K562 (cell line): ENCODE measurements around the gene RMND5B. TPM values are rescaled to one million over a fixed set of nuclear protein-coding genes. Genes with fewer than 3 reads are reported as not detected.

Experiments used
- ATF3 ChIP-seq, 2 experiments: fragments of 450-650 bp in 1 of 2; sonication (generic) in 1 of 2; formaldehyde crosslinking in 1 of 2; IDR thresholded peaks in 1 of 2; conservative IDR thresholded peaks in 1 of 2; 2 replicates each; pipeline versions ENCODE4 v1.6.1 to v1.8.1; 2016 to 2023; ENCODE audit warnings: mild to moderate bottlenecking in 2 of 2, moderate library complexity in 2 of 2, inconsistent platforms in 1 of 2, missing genetic modification reagents in 1 of 2
- EP300 ChIP-seq: IDR thresholded peaks from 2 replicates; pipeline ENCODE4 v1.6.1; 2012; ENCODE audit warnings: low read length, improper control_type of control experiment
- HDGF ChIP-seq: fragments of 450-650 bp; IDR thresholded peaks from 2 replicates; pipeline ENCODE4 v1.6.1; 2016
- HOMEZ ChIP-seq: fragments of 250-450 bp; sonication (Bioruptor Pico); IDR thresholded peaks from 2 replicates; pipeline ENCODE4 v1.4.0; 2020; ENCODE audit warnings: mild to moderate bottlenecking, moderate library complexity
- RAD51 ChIP-seq: fragments of 450-650 bp; IDR thresholded peaks from 2 replicates; pipeline ENCODE4 v1.7.1; 2016; ENCODE audit warnings: low read depth, mild to moderate bottlenecking, borderline replicate concordance
- SMAD4 ChIP-seq: fragments of 250-450 bp; sonication (Bioruptor Pico); conservative IDR thresholded peaks from 2 replicates; pipeline ENCODE4 v1.8.0; 2021; ENCODE audit warnings: inconsistent platforms, mild to moderate bottlenecking, moderate library complexity
- TFE3 ChIP-seq: fragments of 450-650 bp; formaldehyde crosslinking; IDR thresholded peaks from 2 replicates; pipeline ENCODE4 v1.4.0; 2020; ENCODE audit warnings: mild to moderate bottlenecking, mixed read lengths
- ZBTB11 ChIP-seq, 3 experiments: fragments of 200-800 bp in 1 of 3; fragments of 250-450 bp in 1 of 3; fragments of 450-650 bp in 1 of 3; sonication (Bioruptor Pico) in 1 of 3; sonication (Bioruptor generic) in 1 of 3; formaldehyde crosslinking in 1 of 3; IDR thresholded peaks; 2 replicates each; pipeline versions ENCODE4 v1.6.1 to v1.8.0; 2016 to 2022; ENCODE audit warnings: mild to moderate bottlenecking in 2 of 3, missing genetic modification characterization in 2 of 3, missing compliant biosample characterization in 1 of 3, moderate library complexity in 1 of 3
- polyA plus RNA-seq, 8 experiments: library from polyadenylated mRNA; depleted of rRNA in 4 of 8; stranded (reverse) in 5 of 8; unstranded in 3 of 8; fragments of >200 nt; fragmentation: Nextera tagmentation in 2 of 8; fragmentation: Illumina TruSeq in 1 of 8; extraction: Ambion mirVana in 2 of 8; extraction: Trizol in 1 of 8; gene quantifications; 2 replicates each; pipeline versions ENCODE4 v1.2.1 to v1.2.3, GENCODE V29; 2011 to 2014; ENCODE audit warnings: inconsistent platforms in 1 of 8, missing spikeins in 1 of 8
- total RNA-seq, 7 experiments: library from RNA; depleted of rRNA in 6 of 7; stranded (reverse); fragments of >200 nt in 6 of 7; fragmentation: Illumina TruSeq in 2 of 7; extraction: Trizol in 2 of 7; gene quantifications; 2 replicates each; pipeline versions ENCODE4 v1.2.1 to v1.2.3, GENCODE V29; 2011 to 2021; ENCODE audit warnings: low replicate concordance in 1 of 7
- TF ChIP-seq, protein P1 (sequence below): fragments of 250-450 bp; sonication (Bioruptor Pico); IDR thresholded peaks from 2 replicates; pipeline ENCODE4 v1.8.0; 2022; ENCODE audit warnings: moderate library complexity, mild to moderate bottlenecking, inconsistent platforms
- TF ChIP-seq, protein P2 (sequence below): fragments of 250-450 bp; sonication (Bioruptor Pico); IDR thresholded peaks from 2 replicates; pipeline ENCODE4 v1.5.0; 2021
- TF ChIP-seq, protein P3 (sequence below): IDR thresholded peaks from 2 replicates; pipeline ENCODE4 v1.6.1; 2011; ENCODE audit not compliant: insufficient read length; ENCODE audit errors: extremely low read depth

Gene RMND5B
- total and polyA plus RNA-seq, 9 of the 15 experiments (the other 6 are each of a cell fraction or from before 2014, with no cell fraction given) = 2.6 to 57.0 (median 28.3) TPM

- TF ChIP-seq RAD51 (no peak), HOMEZ (CRISPR knock-in tag) (no peak), ATF3 (IDR thresholded peaks at IDR 0.05) (0 out of 2 replicates have a peak, but pooled peaks have one; percentile 24), ATF3 (CRISPR knock-in tag; conservative IDR thresholded peaks at IDR 0.05) (no peak), TFE3 (CRISPR knock-in tag) (no peak), EP300 (peak; percentile 69; the same call in 1 of the 2 replicates), SMAD4 (CRISPR knock-in tag) (peak; percentile 63; the same call in 1 of the 2 replicates), ZBTB11 (CRISPR knock-in tag; IDR thresholded peaks at IDR 0.05) (no peak), HDGF (no peak)
- TF ChIP-seq, protein P1, sequence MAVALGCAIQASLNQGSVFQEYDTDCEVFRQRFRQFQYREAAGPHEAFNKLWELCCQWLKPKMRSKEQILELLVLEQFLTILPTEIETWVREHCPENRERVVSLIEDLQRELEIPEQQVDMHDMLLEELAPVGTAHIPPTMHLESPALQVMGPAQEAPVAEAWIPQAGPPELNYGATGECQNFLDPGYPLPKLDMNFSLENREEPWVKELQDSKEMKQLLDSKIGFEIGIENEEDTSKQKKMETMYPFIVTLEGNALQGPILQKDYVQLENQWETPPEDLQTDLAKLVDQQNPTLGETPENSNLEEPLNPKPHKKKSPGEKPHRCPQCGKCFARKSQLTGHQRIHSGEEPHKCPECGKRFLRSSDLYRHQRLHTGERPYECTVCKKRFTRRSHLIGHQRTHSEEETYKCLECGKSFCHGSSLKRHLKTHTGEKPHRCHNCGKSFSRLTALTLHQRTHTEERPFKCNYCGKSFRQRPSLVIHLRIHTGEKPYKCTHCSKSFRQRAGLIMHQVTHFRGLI (CRISPR knock-in tag) = no peak
- TF ChIP-seq, protein P2, sequence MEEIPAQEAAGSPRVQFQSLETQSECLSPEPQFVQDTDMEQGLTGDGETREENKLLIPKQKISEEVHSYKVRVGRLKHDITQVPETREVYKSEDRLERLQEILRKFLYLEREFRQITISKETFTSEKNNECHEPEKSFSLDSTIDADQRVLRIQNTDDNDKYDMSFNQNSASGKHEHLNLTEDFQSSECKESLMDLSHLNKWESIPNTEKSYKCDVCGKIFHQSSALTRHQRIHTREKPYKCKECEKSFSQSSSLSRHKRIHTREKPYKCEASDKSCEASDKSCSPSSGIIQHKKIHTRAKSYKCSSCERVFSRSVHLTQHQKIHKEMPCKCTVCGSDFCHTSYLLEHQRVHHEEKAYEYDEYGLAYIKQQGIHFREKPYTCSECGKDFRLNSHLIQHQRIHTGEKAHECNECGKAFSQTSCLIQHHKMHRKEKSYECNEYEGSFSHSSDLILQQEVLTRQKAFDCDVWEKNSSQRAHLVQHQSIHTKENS (CRISPR knock-in tag) = no peak
- TF ChIP-seq, protein P3, sequence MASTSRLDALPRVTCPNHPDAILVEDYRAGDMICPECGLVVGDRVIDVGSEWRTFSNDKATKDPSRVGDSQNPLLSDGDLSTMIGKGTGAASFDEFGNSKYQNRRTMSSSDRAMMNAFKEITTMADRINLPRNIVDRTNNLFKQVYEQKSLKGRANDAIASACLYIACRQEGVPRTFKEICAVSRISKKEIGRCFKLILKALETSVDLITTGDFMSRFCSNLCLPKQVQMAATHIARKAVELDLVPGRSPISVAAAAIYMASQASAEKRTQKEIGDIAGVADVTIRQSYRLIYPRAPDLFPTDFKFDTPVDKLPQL = no peak
These were observed 51.5 kb downstream of the RMND5B start (continued) for GRCh38 chr5:178182158-178182876.
